Vagina (tissue), 2 donors: Measurements from ENCODE around the gene AMER3.

Experiments used
- CTCF ChIP-seq, 3 experiments: fragments of 450-650 bp in 2 of 3; fragments of 200-600 bp in 1 of 3; sonication (generic) in 1 of 3; IDR thresholded peaks; one replicate each; pipeline ENCODE4 v1.5.1; 2017 to 2019; ENCODE audit warnings: antibody characterized with exemption in 3 of 3, mild to moderate bottlenecking in 2 of 3, moderate library complexity in 2 of 3
- POLR2AphosphoS5 ChIP-seq, 2 donors: sonication (generic); formaldehyde crosslinking; IDR thresholded peaks; one replicate each; pipeline ENCODE4 v1.9.0; 2017; ENCODE audit warnings: antibody characterized with exemption in 2 of 2, mild to moderate bottlenecking in 2 of 2, low read depth in 1 of 2; ENCODE audit not compliant: insufficient read depth in 1 of 2

DNA sequence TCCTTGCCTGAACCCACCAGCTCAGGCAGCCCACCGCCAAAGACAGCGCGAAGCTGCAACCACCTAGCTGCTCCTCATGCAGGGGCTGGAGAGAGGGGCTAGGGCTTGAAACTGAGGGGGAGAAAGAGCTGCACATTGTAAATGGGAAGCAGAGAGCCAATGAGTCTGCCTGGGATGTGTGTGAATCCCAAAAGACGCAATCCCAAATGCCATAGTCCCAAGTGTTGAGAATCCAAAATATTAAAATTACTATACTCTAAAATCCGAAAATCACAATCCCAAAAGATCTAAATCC is 9.4 kb downstream of the AMER3 start:
- TF ChIP-seq POLR2AphosphoS5 (IDR thresholded peaks at IDR 0.05; ENCODE audit: insufficient read depth in 1 of 2, low read depth in 1 of 2) (no peak), CTCF (IDR thresholded peaks at IDR 0.05) (no peak)
